RKO (cell line): ENCODE measurements around the gene GSTT2.

Experiments
- DNase-seq: peaks from one replicate; pipeline ENCODE4 v3.0.0-alpha.2; 2016; ENCODE audit warnings: low spot score

Gene GSTT2

DNA sequence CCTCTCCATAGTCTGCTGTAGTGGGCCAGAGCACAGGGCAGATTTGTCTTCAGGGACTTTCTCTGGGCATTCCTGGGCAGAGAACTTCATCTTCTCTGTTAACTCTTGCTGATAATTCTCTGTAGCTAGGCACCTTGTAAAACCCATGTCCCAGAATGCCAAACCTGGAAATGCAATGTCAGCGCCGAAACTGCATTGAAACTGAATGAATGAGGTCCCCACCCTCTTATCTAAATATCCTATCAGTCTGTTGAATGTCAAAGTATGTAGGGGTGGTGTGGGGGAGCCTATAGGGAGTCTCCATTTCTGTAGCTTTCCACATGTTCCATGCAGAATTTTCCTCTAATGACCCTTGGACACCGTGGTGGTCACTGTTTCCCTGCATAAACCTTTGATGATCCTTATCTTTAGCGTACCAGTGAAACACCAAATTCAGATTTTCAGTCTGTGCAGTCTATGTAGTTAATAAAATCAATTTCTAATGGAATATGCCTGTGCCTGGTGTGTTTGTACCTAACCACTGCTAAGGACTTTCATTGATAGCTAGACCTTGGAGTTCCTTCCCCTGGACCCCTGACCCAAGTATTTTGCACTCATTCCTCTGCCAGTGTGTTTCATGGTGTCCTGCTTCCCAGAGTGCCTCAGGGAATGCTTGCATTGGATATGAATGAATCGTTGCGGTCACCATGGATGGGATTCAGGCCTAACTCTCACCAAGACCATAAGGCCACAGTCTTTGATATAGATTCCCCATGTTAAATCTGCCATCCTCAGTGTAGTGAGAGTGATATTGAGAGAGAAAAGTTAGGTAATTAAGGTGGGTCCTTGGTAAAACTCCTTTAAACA is 28.7 kb downstream of the GSTT2 start:
- no peak for DNase-seq

DNA sequence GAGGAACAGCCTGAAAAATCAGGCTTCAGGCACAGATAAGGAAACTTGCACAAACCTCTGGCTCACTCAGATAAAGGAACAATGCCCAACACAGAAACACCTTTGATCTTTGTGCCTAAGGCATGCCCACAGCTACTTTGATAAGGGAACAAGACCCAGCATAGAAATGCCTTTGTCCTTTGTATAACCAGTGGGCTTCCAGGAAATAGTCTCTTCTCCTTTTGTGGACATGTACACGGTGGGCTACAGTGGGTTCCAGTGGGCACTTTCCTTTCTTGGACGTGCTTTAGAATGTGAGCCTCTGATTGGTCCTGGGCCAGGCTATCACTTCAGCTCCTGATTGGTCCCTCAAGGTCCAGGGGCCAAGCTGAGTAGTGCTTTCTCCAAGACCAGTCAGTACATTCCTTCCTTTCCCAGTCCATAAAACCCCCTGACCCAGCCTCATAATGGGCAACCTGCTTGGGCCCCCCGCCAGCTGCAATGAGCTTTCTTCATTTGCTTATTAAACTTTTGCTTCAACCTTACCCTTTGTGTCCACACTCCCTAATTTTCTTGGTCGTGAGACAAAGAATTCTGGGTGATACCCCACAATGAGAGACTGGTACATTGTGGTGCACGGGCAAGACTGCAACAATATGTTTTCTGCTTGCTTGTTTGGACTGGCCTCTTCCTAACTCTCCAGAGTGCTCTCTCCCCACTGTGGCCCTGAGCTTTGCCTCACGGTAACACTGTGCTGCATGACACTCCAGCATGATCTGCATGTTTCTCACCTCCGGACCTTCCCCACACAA is 29.5 kb downstream of the GSTT2 start:
- no peak for DNase-seq

DNA sequence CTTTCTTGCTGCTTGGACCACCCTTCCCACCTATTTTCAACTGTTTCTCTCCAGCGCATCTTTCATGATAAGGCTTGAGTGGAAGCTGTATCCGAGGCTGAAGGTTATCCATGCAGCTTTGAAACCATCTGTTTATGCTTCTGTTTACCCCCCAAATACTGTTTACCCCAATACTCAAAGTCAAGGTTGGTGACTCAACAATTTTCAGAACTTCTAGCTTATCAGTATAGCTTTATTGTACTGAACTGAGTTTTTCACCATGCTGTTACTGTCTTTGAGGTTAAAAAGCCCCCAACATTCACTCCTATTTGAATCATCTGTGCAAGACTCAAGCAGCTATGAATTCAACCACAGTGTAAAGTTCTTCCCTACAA is 30.1 kb downstream of the GSTT2 start:
- DNase-seq = no peak

DNA sequence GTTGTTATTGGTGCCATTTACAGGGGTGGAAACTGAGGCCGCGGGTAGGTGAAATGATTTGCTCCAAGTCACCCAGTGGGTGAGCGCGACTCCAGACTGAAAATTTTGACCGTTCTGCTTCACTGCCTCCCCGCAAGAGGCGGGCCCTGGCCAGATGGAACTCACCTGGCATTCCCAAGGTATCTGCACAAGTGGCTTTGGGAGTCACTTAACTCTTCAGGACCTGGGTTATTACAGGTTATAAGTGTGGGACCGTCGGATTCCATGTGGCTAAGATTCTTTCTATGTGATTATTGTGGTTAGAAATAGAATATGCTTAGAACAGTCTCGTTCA is 31.8 kb downstream of the GSTT2 start:
- DNase-seq = no peak

- DNase-seq = no peak
Observed at GRCh38 chr22:24016156-24016555, 36.2 kb downstream of the GSTT2 start.

GRCh38 chr22:24021304-24021703 is 41.4 kb downstream of the GSTT2 start:
- no peak for DNase-seq

GRCh38 chr22:24023204-24023789 is 43.4 kb downstream of the GSTT2 start:
- no peak for DNase-seq

- DNase-seq = no peak
Observed at GRCh38 chr22:24024354-24024753, 44.4 kb downstream of the GSTT2 start.

- no peak for DNase-seq
Observed at GRCh38 chr22:24025475-24025874, 45.5 kb downstream of the GSTT2 start.

GRCh38 chr22:24026056-24026455 is 46.1 kb downstream of the GSTT2 start:
- no peak for DNase-seq

DNA sequence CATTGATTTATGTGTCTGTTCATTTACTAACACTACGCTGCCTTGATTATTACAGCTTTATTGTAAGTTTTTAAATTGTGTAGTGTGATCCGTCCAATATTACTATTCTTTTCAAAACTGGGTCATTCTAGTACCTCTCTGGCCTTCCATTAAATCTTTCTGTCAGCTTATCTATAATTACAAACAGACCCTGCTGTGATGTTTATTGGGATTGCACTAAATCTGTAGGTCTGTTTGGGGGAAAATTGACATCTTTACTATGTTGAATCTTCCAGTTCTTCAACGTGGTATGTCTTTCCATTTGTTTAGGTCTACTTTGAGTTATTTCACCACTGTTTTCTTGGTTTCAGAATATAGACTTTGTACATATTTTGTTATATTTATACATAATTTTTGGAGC is 46.8 kb downstream of the GSTT2 start:
- no peak for DNase-seq

GRCh38 chr22:24027389-24027975 is 47.5 kb downstream of the GSTT2 start:
- no peak for DNase-seq

DNA sequence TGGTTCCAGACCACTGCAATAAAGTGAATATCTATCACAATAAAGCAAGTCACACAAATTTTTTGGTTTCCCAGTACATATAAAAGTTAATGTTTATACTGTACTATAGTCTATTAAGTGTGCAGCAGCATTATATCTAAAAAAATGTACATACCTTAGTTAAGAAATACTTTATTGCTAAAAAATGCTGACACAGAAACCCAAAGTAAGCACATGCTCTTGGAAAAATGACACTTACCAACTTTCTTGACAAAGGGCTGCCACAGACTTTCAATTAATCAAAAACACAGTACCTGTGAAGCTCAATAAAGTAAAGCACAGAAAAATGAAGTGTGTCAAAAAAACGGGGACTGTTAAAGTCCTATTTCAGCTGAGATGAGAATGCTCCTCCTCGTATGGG is 48.1 kb downstream of the GSTT2 start:
- no peak for DNase-seq

DNA sequence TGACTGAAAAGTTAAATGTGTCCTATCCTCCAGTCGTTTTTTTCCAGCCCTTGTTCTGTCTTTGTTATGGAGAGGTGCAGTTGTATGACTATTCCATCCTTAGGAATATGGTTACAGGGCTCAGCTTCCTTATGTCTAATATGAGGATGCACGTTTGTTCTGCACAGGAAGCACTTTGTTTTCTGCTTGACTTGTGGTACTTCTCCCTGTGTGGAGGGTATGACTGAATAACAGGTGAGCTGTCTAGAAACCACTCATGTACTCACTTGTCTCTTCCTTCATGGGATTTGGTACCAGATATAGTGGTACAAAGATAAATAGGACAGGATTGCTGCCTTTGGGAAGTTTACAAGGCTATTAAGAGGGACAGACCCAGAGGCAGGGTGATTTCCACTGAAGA is 48.6 kb downstream of the GSTT2 start:
- DNase-seq = no peak

GRCh38 chr22:24029304-24029703 is 49.4 kb downstream of the GSTT2 start:
- DNase-seq = no peak

DNA sequence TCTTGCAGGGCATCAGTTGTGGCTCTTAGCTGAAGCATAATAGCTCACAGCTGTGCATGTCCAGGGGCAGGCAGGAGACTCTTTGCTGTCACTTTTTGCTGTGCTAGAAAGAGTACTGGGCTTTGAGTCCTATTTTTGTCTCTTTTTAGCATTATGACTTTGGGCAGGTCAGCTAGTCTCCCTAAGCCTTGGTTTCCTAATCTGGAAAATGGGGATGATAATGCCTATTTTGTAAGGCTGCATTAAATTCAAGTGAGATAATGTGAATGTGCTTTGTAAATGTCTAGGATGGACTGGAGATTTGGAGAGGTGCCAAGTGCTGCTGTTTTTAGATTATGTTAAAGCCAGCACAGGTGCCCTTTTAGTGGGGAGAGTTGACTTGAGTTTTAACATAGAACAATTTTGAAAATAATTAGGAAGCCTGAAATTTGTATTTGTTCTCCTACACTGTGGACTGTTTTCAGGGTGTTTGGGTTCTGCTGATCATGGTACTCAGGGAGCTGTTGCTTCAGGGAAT is 50.3 kb downstream of the GSTT2 start:
- no peak for DNase-seq
